A204.1 (cell line): ENCODE data around the gene GRAMD1A.
"Not testable (repeated sequence)": the region's sequence is repeated elsewhere in the genome, so short reads cannot be mapped to it uniquely, and the experiment has no call there.

Source experiments
- FAIRE-seq: peaks from 2 replicates; lab custom pipeline; 2012; peaks lifted over from hg19 to GRCh38; lab: Jason Lieb, UNC

GRAMD1A gene

DNA sequence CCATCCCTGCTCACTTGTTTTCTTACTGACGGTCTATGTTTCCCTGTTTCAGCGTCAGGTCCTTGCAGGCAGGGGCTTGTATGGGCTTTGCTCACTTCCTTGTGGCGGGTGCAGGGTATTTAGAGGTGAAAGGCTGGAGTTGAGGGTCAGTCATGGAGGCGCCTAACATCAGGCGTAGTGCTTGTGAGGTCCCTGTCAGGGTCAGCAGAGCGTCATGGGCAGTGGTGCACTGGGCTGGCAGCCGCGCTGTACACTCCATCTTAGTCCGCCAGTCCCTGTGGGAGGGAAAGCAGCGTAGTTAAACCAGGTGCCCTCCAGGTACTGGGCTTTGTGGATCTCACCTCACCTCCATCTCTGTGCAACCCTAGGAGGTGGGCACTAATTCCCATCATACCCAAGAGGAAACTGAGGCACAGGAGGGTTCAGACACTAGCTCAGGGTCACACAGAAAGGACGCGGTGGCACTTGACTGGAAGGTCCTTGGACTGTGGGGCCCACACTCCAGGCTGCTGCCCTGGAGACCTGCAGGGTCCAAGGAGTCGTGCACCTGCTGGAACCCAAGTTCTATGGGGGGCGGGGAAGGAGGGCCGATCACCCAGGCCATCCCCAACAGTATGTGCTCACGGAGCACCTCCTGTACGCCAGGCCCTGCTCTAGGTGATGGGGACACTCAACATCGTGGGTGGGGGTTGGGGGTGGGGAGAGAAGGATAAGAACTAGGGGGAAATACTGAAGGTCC is 4.6 kb downstream of the GRAMD1A start:
- no peak for FAIRE-seq

DNA sequence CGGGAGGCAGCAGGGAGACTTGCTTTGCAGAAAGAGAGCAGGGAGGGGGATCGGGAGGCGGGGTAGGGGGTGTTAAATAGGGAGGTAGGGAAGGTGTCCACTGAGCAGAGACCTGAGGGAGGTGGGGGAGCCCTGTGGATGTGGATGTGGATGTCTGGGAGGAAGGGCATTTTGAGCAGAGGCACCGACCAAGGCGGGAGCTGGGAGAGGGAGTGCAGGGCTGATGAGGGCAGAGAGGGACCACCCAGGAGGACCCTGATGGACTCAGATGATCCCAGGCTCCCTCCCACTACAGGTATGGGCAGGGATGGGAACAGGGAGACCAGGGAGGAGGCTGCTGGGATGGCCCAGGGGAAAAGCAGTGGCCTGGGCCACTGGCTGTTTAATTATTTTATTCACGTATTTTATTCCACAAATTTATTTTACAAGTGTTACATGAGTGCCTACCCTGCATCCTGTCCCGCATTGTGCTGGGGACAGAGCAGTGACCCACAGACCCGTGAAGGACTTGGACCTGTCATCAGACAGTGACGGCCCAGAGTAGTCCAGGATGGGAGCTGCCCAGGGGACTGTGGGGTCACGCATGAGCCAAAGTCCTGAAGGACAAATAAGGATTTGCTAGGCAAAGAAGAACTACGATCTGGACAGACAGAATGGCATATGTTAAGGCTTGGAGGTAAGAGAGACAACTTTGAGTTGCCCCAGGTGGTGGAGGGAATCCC is 5.3 kb downstream of the GRAMD1A start:
- no peak for FAIRE-seq

DNA sequence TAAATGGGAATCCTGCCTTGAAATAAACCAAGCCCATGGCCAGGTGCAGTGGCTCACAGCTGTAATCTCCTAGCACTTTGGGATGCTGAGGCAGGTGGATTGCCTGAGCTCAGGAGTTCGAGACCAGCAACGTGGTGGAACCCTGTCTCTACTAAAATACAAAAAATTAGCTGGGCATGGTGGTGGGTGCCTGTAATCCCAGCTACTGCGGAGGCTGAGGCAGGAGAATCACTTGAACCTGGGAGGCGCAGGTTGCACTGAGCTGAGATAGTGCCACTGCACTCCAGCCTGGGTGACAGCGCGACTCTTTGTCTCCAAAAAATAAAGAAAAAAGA is 5.9 kb downstream of the GRAMD1A start:
- FAIRE-seq, result not testable (repeated sequence)

- FAIRE-seq, result no peak
These were observed 6.3 kb downstream of the GRAMD1A start for GRCh38 chr19:35006342-35006998.

- FAIRE-seq, result no peak
These were observed 6.9 kb downstream of the GRAMD1A start for GRCh38 chr19:35006999-35007365.

DNA sequence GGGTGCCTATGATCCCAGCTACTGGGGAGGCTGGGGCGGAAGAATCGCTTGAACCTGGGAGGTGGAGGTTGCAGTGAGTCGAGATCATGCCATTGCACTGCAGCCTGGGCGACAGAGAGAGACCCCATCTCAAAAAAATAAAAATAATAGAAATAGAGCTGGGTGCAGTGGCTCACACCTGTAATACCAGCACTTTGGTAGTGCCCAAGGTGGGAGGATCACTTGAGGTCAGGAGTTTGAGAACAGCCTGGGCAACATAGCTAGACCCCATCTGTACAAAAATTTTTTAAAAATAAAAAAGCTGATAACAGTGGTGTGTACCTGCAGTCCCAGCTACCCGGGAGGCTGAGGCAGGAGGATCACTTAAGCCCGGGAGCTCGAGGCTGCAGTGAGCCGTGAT is 7.3 kb downstream of the GRAMD1A start:
- FAIRE-seq, result not testable (repeated sequence)

- FAIRE-seq, result no peak
These were observed 8.8 kb downstream of the GRAMD1A start for GRCh38 chr19:35008891-35009341.

DNA sequence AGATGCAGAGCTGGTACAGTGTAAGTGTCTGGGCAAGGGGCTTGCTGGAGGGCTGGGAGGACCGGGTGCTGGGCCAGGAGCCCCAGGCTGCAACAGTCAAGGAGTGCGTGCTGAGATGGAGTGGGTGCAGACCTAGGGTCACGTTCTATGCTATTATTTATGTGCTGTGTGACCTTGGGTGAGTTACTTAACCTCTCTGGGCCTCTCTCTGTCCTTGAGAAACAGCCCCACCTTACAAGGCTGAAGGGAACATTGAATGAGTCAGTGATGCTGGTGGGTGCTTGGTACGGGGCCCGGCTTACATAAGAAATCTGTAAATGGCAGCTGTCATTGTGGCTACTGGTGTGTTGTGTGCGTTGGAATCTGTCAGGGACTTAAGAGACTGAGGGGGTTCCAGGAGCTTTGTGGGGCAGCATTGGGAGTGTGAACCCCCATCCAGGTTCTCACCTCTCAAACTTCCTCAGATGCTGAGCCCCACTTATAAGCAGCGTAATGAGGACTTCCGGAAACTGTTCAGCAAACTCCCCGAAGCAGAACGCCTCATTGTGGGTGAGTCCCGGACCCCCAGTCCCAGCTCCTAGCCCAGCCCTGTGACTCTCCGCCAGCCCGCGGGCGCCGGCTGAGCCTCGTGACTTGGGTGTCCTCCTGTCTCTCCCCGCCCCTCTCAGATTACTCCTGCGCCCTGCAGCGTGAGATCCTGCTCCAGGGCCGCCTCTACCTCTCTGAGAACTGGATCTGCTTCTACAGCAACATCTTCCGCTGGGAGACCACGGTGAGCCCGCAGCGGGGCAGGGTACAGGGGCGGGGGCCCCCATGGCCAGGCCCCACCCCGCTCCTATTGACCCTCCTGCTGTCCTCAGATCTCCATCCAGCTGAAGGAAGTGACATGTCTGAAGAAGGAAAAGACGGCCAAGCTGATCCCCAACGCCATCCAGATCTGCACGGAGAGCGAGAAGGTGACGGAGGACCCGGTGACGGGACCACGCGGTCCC is 9.6 kb downstream of the GRAMD1A start:
- FAIRE-seq, result no peak

- no peak for FAIRE-seq
These were observed 11.1 kb downstream of the GRAMD1A start for GRCh38 chr19:35011091-35011689.

GRCh38 chr19:35011737-35012682 is 11.9 kb downstream of the GRAMD1A start:
- no peak for FAIRE-seq

- FAIRE-seq, result no peak
These were observed 13.1 kb downstream of the GRAMD1A start for GRCh38 chr19:35013041-35013819.

DNA sequence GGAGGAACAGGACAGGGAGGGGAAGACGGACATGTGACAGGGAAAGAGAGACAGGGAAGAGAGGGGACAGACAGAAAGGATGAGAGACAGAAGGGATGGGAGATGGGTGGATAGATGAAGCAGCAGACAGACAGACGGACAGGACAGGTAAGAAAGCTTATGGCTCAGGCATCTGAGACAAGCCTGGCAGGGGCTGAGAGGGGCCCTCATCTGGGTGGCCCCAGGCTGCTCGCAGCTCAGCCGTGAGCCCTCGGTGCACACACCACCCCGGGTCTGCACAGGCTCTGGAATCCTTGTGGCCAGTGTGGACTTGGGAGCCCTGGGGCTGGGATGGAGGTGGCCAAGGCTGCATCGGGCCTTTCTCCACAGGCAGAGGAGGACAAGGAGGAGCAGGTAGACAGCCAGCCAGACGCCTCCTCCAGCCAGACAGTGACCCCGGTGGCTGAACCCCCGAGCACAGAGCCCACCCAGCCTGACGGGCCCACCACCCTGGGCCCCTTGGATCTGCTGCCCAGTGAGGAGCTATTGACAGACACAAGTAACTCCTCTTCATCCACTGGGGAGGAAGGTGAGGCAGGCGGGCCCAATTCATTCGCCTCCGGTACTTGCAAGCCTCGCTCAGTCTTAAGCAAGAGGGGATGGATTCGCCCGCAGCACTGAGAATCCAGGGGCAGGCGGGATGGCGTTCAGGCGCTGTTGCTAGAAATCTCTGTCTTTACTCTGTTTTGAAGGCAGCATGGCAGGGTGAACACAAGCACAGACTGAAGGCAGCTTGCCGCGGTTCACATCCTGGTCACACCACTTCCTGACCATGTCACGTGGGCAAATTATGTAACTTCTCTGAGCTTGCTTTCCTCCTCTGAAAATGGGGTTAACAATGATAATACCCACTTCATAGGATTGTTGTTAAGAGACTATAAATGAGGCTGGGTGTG is 14.0 kb downstream of the GRAMD1A start:
- FAIRE-seq, result no peak

DNA sequence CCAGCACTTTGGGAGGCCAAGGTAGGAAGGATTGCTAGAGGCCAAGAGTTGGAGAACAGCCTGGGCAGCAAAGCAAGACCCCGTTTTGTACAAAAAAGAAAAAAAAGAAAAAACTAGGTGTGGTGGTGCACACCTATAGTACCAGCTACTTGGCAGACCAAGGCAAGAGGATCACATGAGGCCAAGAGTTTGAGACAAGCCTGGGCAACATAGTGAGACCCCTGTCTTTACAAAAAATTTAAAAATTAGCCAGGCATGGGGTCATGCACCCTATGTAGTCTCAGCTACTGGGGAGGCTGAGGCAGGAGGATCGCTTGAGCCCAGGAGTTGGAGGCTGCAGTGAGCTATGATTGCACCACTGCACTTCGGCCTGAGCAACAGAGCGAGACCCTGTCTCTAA is 14.7 kb downstream of the GRAMD1A start:
- not testable (repeated sequence) for FAIRE-seq

DNA sequence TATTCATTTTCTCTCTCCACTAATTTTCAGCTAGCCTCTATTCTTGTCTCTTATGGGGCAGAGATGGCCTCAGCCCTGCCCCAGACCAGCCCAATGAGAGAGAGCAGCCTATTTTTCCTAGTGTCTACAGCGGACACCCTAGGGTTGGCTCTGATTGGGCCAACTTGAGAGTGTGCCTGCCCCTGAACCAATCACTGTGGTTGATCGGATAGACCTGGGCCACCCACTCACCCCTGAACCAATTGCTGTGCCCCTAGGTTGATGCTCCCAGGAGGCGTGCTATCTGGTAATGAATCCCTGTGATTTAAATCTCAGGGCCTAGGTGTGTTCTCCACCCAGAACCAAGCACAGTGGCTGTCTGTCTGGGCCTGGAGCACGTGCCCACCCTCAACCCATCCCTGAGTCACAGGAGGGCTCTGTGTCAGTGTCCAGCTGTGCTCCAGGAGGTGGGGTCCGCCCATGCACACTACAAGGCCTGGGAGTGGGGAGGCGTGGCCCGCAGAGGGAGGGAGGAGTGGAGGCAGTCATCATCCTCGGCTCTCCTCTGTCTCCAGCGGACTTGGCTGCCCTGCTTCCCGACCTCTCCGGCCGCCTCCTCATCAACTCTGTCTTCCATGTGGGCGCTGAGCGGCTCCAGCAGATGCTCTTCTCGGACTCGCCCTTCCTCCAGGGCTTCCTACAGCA is 15.3 kb downstream of the GRAMD1A start:
- FAIRE-seq, result no peak

DNA sequence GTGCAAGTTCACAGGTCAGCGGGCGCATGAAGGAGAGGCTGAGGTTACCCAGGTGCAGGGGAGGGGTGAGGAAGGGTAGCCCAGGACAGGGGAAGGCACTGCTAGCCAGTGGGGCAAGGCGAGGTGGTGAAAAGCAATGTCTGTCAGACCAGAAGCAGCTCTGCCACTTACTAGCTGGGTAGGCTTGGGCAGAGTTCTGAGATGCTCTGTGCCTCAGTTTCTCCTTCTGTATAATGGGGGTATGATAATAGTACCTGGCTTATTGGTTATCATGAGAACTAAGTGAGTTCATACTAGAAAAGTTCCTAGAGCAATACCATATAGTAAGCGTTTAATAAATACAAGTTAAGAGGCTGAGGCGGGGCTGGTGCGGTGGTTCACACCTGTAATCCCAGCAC is 15.8 kb downstream of the GRAMD1A start:
- no peak for FAIRE-seq

DNA sequence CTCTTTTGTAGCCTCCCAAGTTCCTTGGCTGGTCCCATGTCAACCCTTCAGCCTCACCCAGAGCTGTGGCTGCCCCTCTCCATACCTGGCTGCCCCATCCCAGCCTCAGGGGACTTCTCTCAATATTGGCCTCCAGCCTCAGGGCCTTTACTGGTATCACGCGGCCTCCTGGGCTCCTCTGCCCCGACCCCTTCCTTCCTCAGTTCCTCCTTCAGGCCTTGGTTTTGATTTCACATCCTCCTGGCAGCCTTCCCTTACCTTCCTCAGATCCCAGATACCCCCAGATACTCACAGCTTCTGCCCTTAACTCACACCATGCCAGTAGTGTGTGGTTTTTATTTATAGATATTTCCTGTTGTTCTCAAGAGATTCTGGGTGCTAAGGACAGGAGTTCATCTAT is 17.4 kb downstream of the GRAMD1A start:
- no peak for FAIRE-seq

DNA sequence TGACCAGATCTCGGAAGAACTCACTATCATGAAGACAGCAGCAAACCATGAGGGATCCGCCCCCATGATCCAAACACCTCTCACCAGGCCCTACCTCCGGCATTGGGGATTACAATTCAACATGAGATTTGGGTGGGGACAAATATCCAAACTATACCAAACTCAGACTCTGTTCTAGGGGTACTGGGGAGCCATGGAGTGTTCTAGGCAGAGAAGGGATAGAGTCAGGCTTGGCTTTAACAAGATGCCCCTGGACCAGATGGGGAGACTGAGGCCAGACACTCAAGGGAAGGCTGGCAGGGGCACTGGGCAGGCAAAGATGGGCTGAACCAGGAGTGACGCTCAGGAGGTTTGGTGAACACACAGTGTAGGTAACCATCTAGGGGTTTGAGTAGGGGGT is 18.3 kb downstream of the GRAMD1A start:
- no peak for FAIRE-seq

DNA sequence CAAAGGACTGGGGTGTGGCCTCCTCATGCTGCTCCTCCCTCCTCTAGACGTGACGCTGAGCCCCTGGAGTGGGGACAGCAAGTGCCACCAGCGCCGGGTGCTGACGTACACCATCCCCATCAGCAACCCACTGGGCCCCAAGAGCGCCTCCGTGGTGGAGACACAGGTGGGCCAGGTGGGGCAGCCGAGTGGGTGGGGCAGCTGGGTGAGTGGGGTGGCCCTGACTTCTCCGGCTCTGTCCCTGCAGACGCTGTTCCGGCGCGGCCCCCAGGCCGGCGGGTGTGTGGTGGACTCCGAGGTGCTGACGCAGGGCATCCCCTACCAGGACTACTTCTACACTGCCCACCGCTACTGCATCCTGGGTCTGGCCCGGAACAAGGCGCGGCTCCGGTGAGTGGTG is 19.0 kb downstream of the GRAMD1A start:
- no peak for FAIRE-seq
